Measurements from ENCODE around the gene IL27RA. TPM values are rescaled to one million over a fixed set of nuclear protein-coding genes. Genes with fewer than 3 reads are reported as not detected.

Gene IL27RA
- total RNA-seq, 4 donors from 2014 or later, result 1.0 to 10.0 (median 3.7) TPM

GRCh38 chr19:14004619-14005348 is 26.8 kb upstream of the IL27RA start:
- Histone ChIP-seq H3K27me3 (no peaks in the 10 kb centered on the region), H3K4me3 (peak overlapping the region; percentile 82 to 95), H3K36me3 (no peaks in the 10 kb centered on the region), H3K27ac (peak overlapping the region; percentile 97 to 100), H3K4me1 (no peaks in the 10 kb centered on the region), H3K9me3 (no peaks in the 10 kb centered on the region)
- TF ChIP-seq POLR2A (IDR thresholded peaks at IDR 0.05) (no peak), CTCF (IDR thresholded peaks at IDR 0.05) (no peak)
- intact Hi-C loops (cut with DNase I; ENCODE audit: low total_unique reads), result no loop called here
- DNase-seq, result no peak

DNA sequence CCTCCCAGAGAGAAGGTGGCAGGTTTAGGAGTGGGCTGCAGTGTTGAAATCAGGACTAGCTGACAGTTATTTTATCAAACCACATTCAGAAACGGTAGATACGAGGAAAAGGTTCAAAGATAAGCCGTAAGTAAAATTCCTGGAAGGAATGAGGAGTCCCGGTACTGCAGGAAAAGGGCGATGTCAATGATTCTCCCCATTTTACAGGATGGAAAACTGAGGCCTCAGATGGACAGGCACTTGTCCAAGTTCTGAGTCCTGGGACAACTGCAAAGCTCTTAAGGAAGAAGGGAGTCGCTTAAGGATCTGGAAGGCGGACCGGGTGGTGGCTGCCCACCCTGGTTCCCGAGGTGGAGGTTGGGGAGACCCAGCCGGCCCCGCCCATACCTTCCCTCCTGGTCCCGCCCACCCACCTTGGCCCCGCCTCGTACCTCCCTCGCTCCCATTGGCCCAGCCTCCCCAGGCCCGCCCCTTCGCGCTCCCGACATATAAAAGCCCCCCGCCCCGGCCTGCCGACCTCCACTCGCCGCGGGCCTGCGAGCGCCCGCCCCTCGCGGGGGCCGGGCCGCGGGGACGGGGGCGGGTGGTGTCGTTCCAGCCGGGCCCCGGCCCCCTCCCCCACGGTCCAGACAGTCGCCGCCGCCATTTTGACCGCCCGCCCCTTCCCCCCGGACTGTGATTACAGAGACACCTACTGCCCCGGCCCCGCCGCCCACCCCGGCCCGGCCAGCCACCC is 26.0 kb upstream of the IL27RA start:
- Histone ChIP-seq H3K27me3 (no peaks in the 10 kb centered on the region), H3K36me3 (no peaks in the 10 kb centered on the region), H3K27ac (peak overlapping the region; percentile 97 to 100), H3K9me3 (no peaks in the 10 kb centered on the region), H3K4me3 (peak overlapping the region; percentile 82 to 95), H3K4me1 (no peaks in the 10 kb centered on the region)
- intact Hi-C loops (cut with DNase I; ENCODE audit: low total_unique reads), result no loop called here
- peak; percentile 91 to 93 for DNase-seq
- no peak for TF ChIP-seq CTCF (IDR thresholded peaks at IDR 0.05)
- peak; percentile 49 to 56 for TF ChIP-seq POLR2A (IDR thresholded peaks at IDR 0.05)

GRCh38 chr19:14006085-14006765 is 25.3 kb upstream of the IL27RA start, which contains the start of gene RFX1:
TSS of gene RFX1 (minus strand) at chr19:14006320. CDS start at chr19:13993843, 12,477 bp downstream.
- no peak for TF ChIP-seq POLR2A (IDR thresholded peaks at IDR 0.05)
- TF ChIP-seq CTCF (IDR thresholded peaks at IDR 0.05), result peak in 1 of 4 experiments; percentile 35
- H3K27me3 ChIP-seq, result no peaks in the 10 kb centered on the region
- peak; percentile 100 for DNase-seq
- H3K9me3 ChIP-seq, result no peaks in the 10 kb centered on the region
- H3K27ac ChIP-seq, result peak within 1 kb of the TSS; percentile 98 to 100
- H3K4me1 ChIP-seq, result no peaks in the 10 kb centered on the region
- H3K36me3 ChIP-seq, result no peaks in the 10 kb centered on the region
- H3K4me3 ChIP-seq, result peak within 1 kb of the TSS; percentile 82 to 95
- intact Hi-C loops (cut with DNase I; ENCODE audit: low total_unique reads), result no loop called here

DNA sequence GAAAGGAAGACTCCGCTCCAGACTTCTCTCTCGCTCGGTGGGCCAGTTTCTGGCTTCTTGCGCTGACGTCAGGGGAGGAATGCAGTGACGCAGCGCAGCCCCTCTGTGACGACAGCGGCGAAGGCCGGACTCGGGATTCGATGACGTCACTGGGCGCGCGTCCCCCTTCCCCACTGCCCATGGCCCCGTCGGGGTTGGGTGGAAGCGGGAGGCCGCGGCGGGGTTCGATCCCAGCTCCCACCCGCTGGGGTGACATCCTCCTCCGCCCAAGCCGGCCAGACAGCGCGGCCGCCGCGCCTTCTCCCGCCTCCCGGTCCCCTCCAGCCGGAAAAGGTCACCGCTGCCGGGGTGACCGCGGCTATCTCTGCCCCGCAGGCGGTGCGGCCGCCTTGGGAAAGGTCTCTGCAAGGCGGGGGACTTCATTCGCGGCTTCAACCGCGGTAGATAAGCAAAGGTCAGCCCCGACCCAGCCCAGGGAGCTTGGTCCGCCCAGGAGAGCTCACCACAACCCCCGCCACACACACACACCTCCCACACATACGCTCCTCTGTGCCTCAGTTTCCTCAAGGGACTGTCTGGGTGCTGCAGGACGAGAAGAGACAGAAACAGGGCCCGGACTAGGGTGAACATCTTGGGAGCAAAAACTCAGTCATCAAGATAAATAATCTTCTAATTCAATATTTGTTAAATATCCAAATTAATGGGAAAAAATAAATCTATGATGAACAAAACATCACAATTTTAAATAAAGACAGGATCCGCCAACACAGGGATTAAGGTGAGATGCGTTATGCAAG is 24.6 kb upstream of the IL27RA start:
- intact Hi-C loops (cut with DNase I; ENCODE audit: low total_unique reads), result no loop called here
- H3K9me3 ChIP-seq, result no peaks in the 10 kb centered on the region
- H3K36me3 ChIP-seq, result no peaks in the 10 kb centered on the region
- H3K4me1 ChIP-seq, result no peaks in the 10 kb centered on the region
- H3K27ac ChIP-seq, result peak overlapping the region; percentile 96 to 98
- peak in 1 of 4 experiments; percentile 4 for TF ChIP-seq CTCF (IDR thresholded peaks at IDR 0.05)
- TF ChIP-seq POLR2A (IDR thresholded peaks at IDR 0.05), result peak in 1 of 2 donors; percentile 61
- peak overlapping the region; percentile 51 to 71 for H3K4me3 ChIP-seq
- DNase-seq, result no peak
- no peaks in the 10 kb centered on the region for H3K27me3 ChIP-seq

Data from uterus (tissue), 4 donors.